Endothelial cell of umbilical vein (primary cell): ENCODE measurements around the gene VSIR. TPM values are rescaled to one million over a fixed set of nuclear protein-coding genes. Genes with fewer than 3 reads are reported as not detected.

Experiments
- BruUV-seq: library from RNA; stranded (reverse); fragments of 400-500 nt; replicated peaks from 2 replicates; lab custom pipeline; 2021; lab: Mats Ljungman, UMichigan
- CTCF ChIA-PET: fragments of 300-600, 350-600 bp; sonication (Branson Sonifier 250); formaldehyde crosslinking; loops from one replicate; lab custom pipeline; 2021; ENCODE audit warnings: antibody characterized with exemption, inconsistent platforms; lab: Charles Lee
- POLR2A ChIA-PET: fragments of 300-600, 350-600 bp; sonication (Branson Sonifier 250); formaldehyde crosslinking; loops from one replicate; lab custom pipeline; 2021; ENCODE audit warnings: antibody characterized with exemption, inconsistent platforms; lab: Charles Lee
- DNase-seq: peaks from one replicate; pipeline ENCODE4 v3.0.0-alpha.2; 2011; ENCODE audit warnings: low read depth, low spot score
- FAIRE-seq: peaks from 2 replicates; lab custom pipeline; 2011; peaks lifted over from hg19 to GRCh38; lab: Jason Lieb, UNC
- H2AFZ ChIP-seq: 2 replicates; pipeline ENCODE4 v1.6.0; 2012; ENCODE audit warnings: low read depth, low read length, control low read depth, inconsistent platforms
- H3K27ac ChIP-seq: 2 replicates; pipeline ENCODE4 v1.5.1; 2011; ENCODE audit warnings: low read depth, mild to moderate bottlenecking, control low read depth, low read length, moderate library complexity; ENCODE audit not compliant: insufficient read depth
- H3K27me3 ChIP-seq, 2 experiments: 2 replicates each; pipeline versions ENCODE4 v1.6.0 to v1.6.1; 2011; ENCODE audit warnings: low read length in 2 of 2, mixed read lengths in 1 of 2; ENCODE audit not compliant: control insufficient read depth in 2 of 2, insufficient read depth in 2 of 2
- H3K36me3 ChIP-seq, 2 experiments: 2 replicates in 1 of 2; 3 replicates in 1 of 2; pipeline ENCODE4 v1.5.1; 2011; ENCODE audit warnings: low read length in 2 of 2, mild to moderate bottlenecking in 1 of 2, moderate library complexity in 1 of 2; ENCODE audit not compliant: control insufficient read depth in 2 of 2, insufficient read depth in 2 of 2; ENCODE audit errors: extremely low read depth in 1 of 2
- H3K4me1 ChIP-seq: 3 replicates; pipeline ENCODE4 v1.5.1; 2011; ENCODE audit warnings: mild to moderate bottlenecking, low read length; ENCODE audit not compliant: control insufficient read depth, insufficient read depth; ENCODE audit errors: extremely low read depth
- H3K4me2 ChIP-seq: 2 replicates; pipeline ENCODE4 v1.6.1; 2011; ENCODE audit warnings: low read length, control low read depth, mixed read lengths; ENCODE audit not compliant: insufficient read depth
- H3K4me3 ChIP-seq, 3 experiments: fragments of 200-600 bp in 1 of 3; sonication (generic), shearing (Covaris generic) in 1 of 3; replicated peaks in 1 of 3; 2 replicates each; pipeline ENCODE4 v1.5.1; 2011 to 2016; ENCODE audit warnings: control low read depth in 3 of 3, low read length in 3 of 3, mild to moderate bottlenecking in 2 of 3, inconsistent platforms in 1 of 3, low read depth in 1 of 3, moderate library complexity in 1 of 3; ENCODE audit not compliant: insufficient read depth in 1 of 3
- H3K79me2 ChIP-seq: 2 replicates; pipeline ENCODE4 v1.6.0; 2012; ENCODE audit warnings: low read length, inconsistent platforms; ENCODE audit not compliant: control insufficient read depth, insufficient read depth
- H3K9ac ChIP-seq: replicated peaks from 2 replicates; pipeline ENCODE3; 2011; ENCODE audit warnings: low read length, control low read depth; ENCODE audit not compliant: insufficient read depth; ENCODE audit errors: extremely low read depth
- H3K9me1 ChIP-seq: replicated peaks from 3 replicates; pipeline ENCODE4 v1.6.0; 2011; ENCODE audit warnings: mild to moderate bottlenecking, low read length; ENCODE audit not compliant: control insufficient read depth, insufficient read depth; ENCODE audit errors: extremely low read depth
- H3K9me3 ChIP-seq: replicated peaks from 2 replicates; pipeline ENCODE4 v1.5.1; 2012; ENCODE audit warnings: low read length, inconsistent platforms; ENCODE audit not compliant: control insufficient read depth, insufficient read depth
- H4K20me1 ChIP-seq: replicated peaks from 2 replicates; pipeline ENCODE3; 2011; ENCODE audit warnings: mild to moderate bottlenecking, low read length; ENCODE audit not compliant: control insufficient read depth, insufficient read depth; ENCODE audit errors: extremely low read depth
- EZH2 ChIP-seq: IDR thresholded peaks from 2 replicates; pipeline ENCODE4 v1.6.1; 2012; ENCODE audit warnings: borderline replicate concordance, low read depth, mild to moderate bottlenecking, moderate library complexity, low read length, inconsistent platforms; ENCODE audit not compliant: severe bottlenecking
- GATA2 ChIP-seq: IDR thresholded peaks from 2 replicates; pipeline ENCODE4 v1.7.0; 2011; ENCODE audit warnings: low read depth, mild to moderate bottlenecking, moderate library complexity, mixed read lengths, low read length; ENCODE audit not compliant: insufficient read length, insufficient read depth
- POLR2AphosphoS5 ChIP-seq: IDR thresholded peaks from 2 replicates; pipeline ENCODE4 v1.6.1; 2012; ENCODE audit warnings: low read depth, mild to moderate bottlenecking, control low read depth, low read length, moderate library complexity; ENCODE audit not compliant: insufficient read depth
- dilution Hi-C: fragments of 300-500 bp; cut with MboI; formaldehyde crosslinking; loops from one replicate; pipeline ENCODE4 v1.15.0; 2019; ENCODE audit warnings: low sequenced_read_pairs; ENCODE audit not compliant: extremely low pct_ligation_motif_present
- intact Hi-C: fragments of 100-400 bp; cut with micrococcal nuclease; formaldehyde crosslinking; loops from one replicate; pipeline ENCODE4 v1.10.0; 2022
- polyA plus RNA-seq, 4 experiments: library from polyadenylated mRNA; depleted of rRNA in 3 of 4; stranded (reverse) in 3 of 4; unstranded in 1 of 4; fragments of >200 nt; gene quantifications; 2 replicates each; pipeline versions ENCODE4 v1.2.1 to v1.2.3, GENCODE V29; 2011 to 2012; ENCODE audit warnings: missing spikeins in 1 of 4
- total RNA-seq: library from RNA; stranded (reverse); gene quantifications from 2 replicates; pipeline ENCODE4 v1.2.3, GENCODE V29; 2021

Gene VSIR
- total and polyA plus RNA-seq, 2 donors (not counting 3 experiments of a cell fraction or from before 2014, with no cell fraction given): 4.9 to 6.3 TPM

DNA sequence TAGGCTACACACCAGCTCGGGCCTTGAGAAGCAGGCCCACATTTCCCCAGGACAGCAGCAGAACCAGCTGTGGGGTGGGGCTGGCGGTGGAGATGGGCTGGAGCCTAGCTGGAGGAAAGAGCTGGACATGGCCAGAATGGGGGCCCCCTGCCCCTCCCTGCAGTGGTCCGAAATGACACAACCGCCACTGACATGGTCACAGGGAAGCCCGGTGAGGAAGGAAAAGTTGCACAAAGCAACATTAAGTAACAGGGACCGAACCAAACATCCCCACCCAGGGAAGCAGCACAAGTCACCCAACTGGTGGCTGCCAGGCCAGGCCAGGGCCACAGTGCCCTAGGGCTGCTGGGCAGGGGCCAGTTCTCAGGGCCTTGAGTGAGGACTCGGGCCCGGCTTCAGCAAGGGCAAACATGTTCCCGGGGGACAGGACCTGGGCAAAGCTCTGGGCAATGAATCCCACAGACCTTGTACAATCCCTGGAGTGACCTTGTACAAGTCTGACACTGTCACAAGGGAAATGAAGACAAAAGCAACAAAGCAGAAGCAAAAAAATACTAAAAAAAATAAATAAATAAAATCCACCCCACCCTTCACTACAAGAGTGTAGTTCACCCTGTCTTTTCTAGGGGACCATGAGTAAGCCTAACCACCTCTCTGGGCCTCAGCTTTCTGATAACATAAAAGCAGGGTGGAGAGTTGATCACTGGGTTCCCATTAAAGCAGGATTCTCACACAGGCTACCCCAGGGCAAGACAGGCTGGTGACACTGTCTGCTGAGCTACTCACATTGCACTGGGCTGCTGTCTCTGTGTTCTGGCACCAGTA is 44.7 kb upstream of the VSIR start:
- H3K27me3 ChIP-seq: no peaks in the 10 kb centered on the region

DNA sequence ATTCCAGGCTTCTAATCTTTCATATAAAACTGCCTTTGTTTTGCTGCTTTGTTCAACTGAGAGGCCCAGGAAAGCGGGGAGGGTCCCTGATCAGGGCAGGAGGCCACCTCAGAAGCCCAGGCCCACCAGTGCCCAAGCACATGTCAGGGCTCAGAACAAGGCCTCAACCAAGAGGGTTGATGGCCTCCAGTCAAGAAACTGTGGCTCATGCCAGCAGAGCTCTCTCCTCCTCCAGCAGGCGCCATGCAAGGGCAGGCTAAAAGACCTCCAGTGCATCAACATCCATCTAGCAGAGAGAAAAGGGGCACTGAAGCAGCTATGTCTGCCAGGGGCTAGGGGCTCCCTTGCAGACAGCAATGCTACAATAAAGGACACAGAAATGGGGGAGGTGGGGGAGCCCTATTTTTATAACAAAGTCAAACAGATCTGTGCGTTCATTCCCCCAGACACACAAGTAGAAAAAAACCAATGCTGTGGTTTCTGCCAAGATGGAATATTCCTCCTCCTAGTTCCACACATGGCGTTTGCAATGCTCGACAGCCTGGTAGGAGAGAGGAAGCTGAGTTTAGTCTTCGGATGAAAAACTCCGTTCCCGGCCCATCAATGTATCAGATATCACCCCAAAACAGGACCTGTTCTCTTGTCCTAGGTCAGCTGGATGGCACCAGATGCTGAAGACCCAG is 43.8 kb upstream of the VSIR start:
- no peaks in the 10 kb centered on the region for H4K20me1 ChIP-seq
- H3K27ac ChIP-seq: no peak overlapping the region
- FAIRE-seq (no peak), DNase-seq (no peak)
- no peaks in the 10 kb centered on the region for H3K9me1 ChIP-seq
- H3K79me2 ChIP-seq: no peaks in the 10 kb centered on the region
- H3K4me2 ChIP-seq: no peak overlapping the region
- TSS peak; percentile 77 for BruUV-seq
- peaks cover 18 to 57% of the 10 kb centered on the region in 2 experiments for H3K36me3 ChIP-seq
- no peak overlapping the region for H3K4me3 ChIP-seq
- dilution Hi-C loops (no loop called here), intact Hi-C loops (no loop called here)
- CTCF ChIA-PET: interaction anchor here (4.7 kb wide), 1 partner anchor 79 kb away, joined by 28 read pairs; no protein-coding TSS in a partner anchor
- no peaks in the 10 kb centered on the region for H3K27me3 ChIP-seq
- H2AFZ ChIP-seq: no peak overlapping the region
- TF ChIP-seq POLR2AphosphoS5 (no peak), EZH2 (no peak)
- no peak overlapping the region for H3K9ac ChIP-seq
- POLR2A ChIA-PET: no interaction called here
- H3K4me1 ChIP-seq: no peaks in the 10 kb centered on the region
- no peaks in the 10 kb centered on the region for H3K9me3 ChIP-seq

More for the DNA sequence above, 44.7 kb upstream of the VSIR start:
- ChIA-PET POLR2A (no interaction called here), CTCF (interaction anchor here (0.7 to 4.7 kb wide), 2 partner anchors 12 to 78 kb away, joined by 3 to 28 read pairs; no protein-coding TSS in a partner anchor)
- Histone ChIP-seq H4K20me1 (no peaks in the 10 kb centered on the region), H3K4me2 (no peak overlapping the region), H3K9me1 (no peaks in the 10 kb centered on the region), H2AFZ (no peak overlapping the region), H3K9ac (no peak overlapping the region), H3K79me2 (no peaks in the 10 kb centered on the region), H3K27ac (no peak overlapping the region), H3K36me3 (peaks cover 18 to 58% of the 10 kb centered on the region in 2 experiments), H3K9me3 (no peaks in the 10 kb centered on the region), H3K4me1 (no peaks in the 10 kb centered on the region), H3K4me3 (no peak overlapping the region)
- dilution Hi-C loops (no loop called here), intact Hi-C loops (no loop called here)
- FAIRE-seq (no peak), DNase-seq (no peak)
- TF ChIP-seq GATA2: no peak
- TF ChIP-seq EZH2: no peak
- BruUV-seq: no TSS peak
